Measurements from ENCODE around the gene KIF21A.

The KIF21A gene

GRCh38 chr12:39440101-39440500 is 2.8 kb downstream of the KIF21A start:
- TF ChIP-seq CTCF (IDR thresholded peaks at IDR 0.05; ENCODE audit: low read length, missing control alignments): no peak
- no peak for DNase-seq (ENCODE audit: low read depth)
- no peak overlapping the region for H3K4me3 ChIP-seq (replicated peaks; ENCODE audit: low read depth, low read length)

- TF ChIP-seq CTCF (IDR thresholded peaks at IDR 0.05; ENCODE audit: low read length, missing control alignments): no peak
- DNase-seq (ENCODE audit: low read depth): no peak
- no peak overlapping the region for H3K4me3 ChIP-seq (replicated peaks; ENCODE audit: low read depth, low read length)
These were observed 7.4 kb downstream of the KIF21A start for GRCh38 chr12:39435531-39435930.

- TF ChIP-seq CTCF (IDR thresholded peaks at IDR 0.05; ENCODE audit: low read length, missing control alignments): no peak
- no peak overlapping the region for H3K4me3 ChIP-seq (replicated peaks; ENCODE audit: low read depth, low read length)
- DNase-seq (ENCODE audit: low read depth): no peak
These were observed 11.1 kb downstream of the KIF21A start for GRCh38 chr12:39431797-39432196.

- no peak overlapping the region for H3K4me3 ChIP-seq (replicated peaks; ENCODE audit: low read depth, low read length)
- no peak for TF ChIP-seq CTCF (IDR thresholded peaks at IDR 0.05; ENCODE audit: low read length, missing control alignments)
These were observed 11.7 kb downstream of the KIF21A start for GRCh38 chr12:39431002-39431796.

GRCh38 chr12:39429809-39430208 is 13.1 kb downstream of the KIF21A start:
- no peak for DNase-seq (ENCODE audit: low read depth)
- TF ChIP-seq CTCF (IDR thresholded peaks at IDR 0.05; ENCODE audit: low read length, missing control alignments): no peak
- no peak overlapping the region for H3K4me3 ChIP-seq (replicated peaks; ENCODE audit: low read depth, low read length)

More at GRCh38 chr12:39431002-39431796, 11.7 kb downstream of the KIF21A start:
- DNase-seq (ENCODE audit: low read depth): no peak

GRCh38 chr12:39427360-39427808 is 15.5 kb downstream of the KIF21A start:
- no peak for TF ChIP-seq CTCF (IDR thresholded peaks at IDR 0.05; ENCODE audit: low read length, missing control alignments)
- no peak overlapping the region for H3K4me3 ChIP-seq (replicated peaks; ENCODE audit: low read depth, low read length)
- DNase-seq (ENCODE audit: low read depth): no peak

Data from fibroblast of pulmonary artery (primary cell).